H1 (cell line): Measurements from ENCODE around the gene TSHZ2. TPM values are rescaled to one million over a fixed set of nuclear protein-coding genes. Genes with fewer than 3 reads are reported as not detected.

ENCODE experiments used
- CTCF ChIA-PET: fragments of 300-600 bp; sonication (Branson Sonifier 250); formaldehyde crosslinking; loops from one replicate; lab custom pipeline; 2021; ENCODE audit not compliant: partially characterized antibody; lab: Charles Lee
- POLR2A ChIA-PET: fragments of 300-600 bp; sonication (Branson Sonifier 250); formaldehyde crosslinking; loops from one replicate; lab custom pipeline; 2021; ENCODE audit warnings: inconsistent platforms; ENCODE audit not compliant: partially characterized antibody; lab: Charles Lee
- DNase-seq, 2 experiments: peaks; one replicate each; pipeline versions ENCODE4 v3.0.0 to v3.0.0-alpha.2; 2010 to 2022; ENCODE audit warnings: low spot score in 2 of 2, low read depth in 1 of 2, mixed read lengths in 1 of 2
- FAIRE-seq: peaks from 2 replicates; lab custom pipeline; 2011; peaks lifted over from hg19 to GRCh38; lab: Jason Lieb, UNC
- H2AFZ ChIP-seq: 2 replicates; pipeline ENCODE4 v1.8.1; 2012; ENCODE audit warnings: low read length, inconsistent platforms
- H2AK5ac ChIP-seq: 2 replicates; pipeline ENCODE4 v1.6.1; 2013; ENCODE audit warnings: low read depth, low read length
- H2BK120ac ChIP-seq: replicated peaks from 2 replicates; pipeline ENCODE3; 2013; ENCODE audit warnings: low read depth, low read length, inconsistent platforms
- H2BK12ac ChIP-seq: 2 replicates; pipeline ENCODE4 v1.6.1; 2013; ENCODE audit warnings: low read depth, low read length
- H2BK15ac ChIP-seq: 2 replicates; pipeline ENCODE4 v1.6.1; 2013; ENCODE audit warnings: low read length
- H2BK20ac ChIP-seq: 2 replicates; pipeline ENCODE4 v1.6.1; 2013; ENCODE audit warnings: low read length
- H2BK5ac ChIP-seq: 2 replicates; pipeline ENCODE4 v1.6.1; 2013; ENCODE audit warnings: low read depth, low read length
- H3K14ac ChIP-seq: 2 replicates; pipeline ENCODE4 v1.6.1; 2013; ENCODE audit warnings: inconsistent platforms; ENCODE audit not compliant: insufficient read length
- H3K18ac ChIP-seq: 2 replicates; pipeline ENCODE4 v1.6.1; 2013; ENCODE audit warnings: low read length; ENCODE audit errors: extremely low read depth
- H3K23ac ChIP-seq: 2 replicates; pipeline ENCODE4 v1.6.1; 2013; ENCODE audit warnings: inconsistent platforms; ENCODE audit not compliant: insufficient read length
- H3K23me2 ChIP-seq: 2 replicates; pipeline ENCODE4 v1.6.1; 2013; ENCODE audit warnings: low read depth, low read length
- H3K27ac ChIP-seq: 2 replicates; pipeline ENCODE4 v1.6.1; 2011; ENCODE audit warnings: low read depth, low read length, inconsistent platforms
- H3K27me3 ChIP-seq, 4 experiments: replicated peaks in 1 of 4; 1 replicate in 1 of 4; 2 replicates in 3 of 4; pipeline versions ENCODE4 v1.6.1 to v1.8.1; 2011 to 2013; ENCODE audit warnings: low read length in 3 of 4, mild to moderate bottlenecking in 3 of 4, inconsistent platforms in 2 of 4, mixed read lengths in 2 of 4, moderate library complexity in 1 of 4; ENCODE audit not compliant: control insufficient read depth in 3 of 4, insufficient read depth in 3 of 4; ENCODE audit errors: extremely low read depth in 1 of 4
- H3K36me3 ChIP-seq, 4 experiments: 2 replicates each; pipeline versions ENCODE4 v1.6.1 to v1.8.1; 2011 to 2013; ENCODE audit warnings: mild to moderate bottlenecking in 4 of 4, low read length in 3 of 4, moderate library complexity in 2 of 4, control low read depth in 1 of 4, inconsistent platforms in 1 of 4; ENCODE audit not compliant: insufficient read depth in 4 of 4, control insufficient read depth in 2 of 4
- H3K4ac ChIP-seq: replicated peaks from 2 replicates; pipeline ENCODE3; 2013; ENCODE audit warnings: low read length, low read depth, mixed read lengths, inconsistent platforms; ENCODE audit not compliant: insufficient read length
- H3K4me1 ChIP-seq, 4 experiments: replicated peaks in 1 of 4; 1 replicate in 1 of 4; 2 replicates in 3 of 4; pipeline versions ENCODE4 v1.6.1 to v1.8.1; 2011 to 2013; ENCODE audit warnings: low read length in 3 of 4, inconsistent platforms in 2 of 4, mixed read lengths in 1 of 4; ENCODE audit not compliant: insufficient read depth in 4 of 4, control insufficient read depth in 3 of 4
- H3K4me2 ChIP-seq, 2 experiments: 2 replicates each; pipeline versions ENCODE4 v1.6.1 to v1.8.1; 2011 to 2013; ENCODE audit warnings: low read depth in 2 of 2, low read length in 2 of 2, control low read depth in 1 of 2, inconsistent platforms in 1 of 2, mild to moderate bottlenecking in 1 of 2; ENCODE audit not compliant: insufficient read depth in 1 of 2
- H3K4me3 ChIP-seq, 4 experiments: fragments of 200-600, 300-600 bp in 1 of 4; sonication (generic), shearing (Covaris generic), sonication (Bioruptor Twin) in 1 of 4; 2 replicates each; pipeline versions ENCODE4 v1.5.1 to v1.8.1; 2011 to 2016; ENCODE audit warnings: low read length in 4 of 4, low read depth in 3 of 4, control low read depth in 2 of 4, inconsistent platforms in 2 of 4, mild to moderate bottlenecking in 2 of 4, mixed read lengths in 1 of 4, moderate library complexity in 1 of 4; ENCODE audit not compliant: insufficient read depth in 2 of 4; ENCODE audit errors: extremely low read depth in 1 of 4
- H3K56ac ChIP-seq: replicated peaks from 2 replicates; pipeline ENCODE3; 2013; ENCODE audit warnings: low read depth, mild to moderate bottlenecking, mixed read lengths, low read length, inconsistent platforms; ENCODE audit not compliant: insufficient read length
- H3K79me1 ChIP-seq: 2 replicates; pipeline ENCODE4 v1.6.1; 2013; ENCODE audit warnings: low read depth, low read length, control low read depth
- H3K79me2 ChIP-seq, 2 experiments: 2 replicates each; pipeline versions ENCODE4 v1.6.1 to v1.8.1; 2012 to 2013; ENCODE audit warnings: low read length in 2 of 2, mild to moderate bottlenecking in 2 of 2, inconsistent platforms in 1 of 2; ENCODE audit not compliant: insufficient read depth in 2 of 2, control insufficient read depth in 1 of 2
- H3K9ac ChIP-seq, 4 experiments: replicated peaks in 1 of 4; 1 replicate in 1 of 4; 2 replicates in 3 of 4; pipeline versions ENCODE4 v1.6.1 to v1.8.1; 2011 to 2013; ENCODE audit warnings: low read depth in 3 of 4, low read length in 3 of 4, control low read depth in 2 of 4, mild to moderate bottlenecking in 2 of 4, moderate library complexity in 2 of 4, inconsistent platforms in 1 of 4; ENCODE audit errors: extremely low read depth in 1 of 4
- H3K9me3 ChIP-seq, 2 experiments: 2 replicates each; pipeline versions ENCODE4 v1.6.1 to v1.8.1; 2012 to 2013; ENCODE audit warnings: mild to moderate bottlenecking in 2 of 2, moderate library complexity in 2 of 2, control low read depth in 1 of 2, inconsistent platforms in 1 of 2, low read depth in 1 of 2, low read length in 1 of 2, mixed read lengths in 1 of 2; ENCODE audit not compliant: insufficient read depth in 2 of 2
- H4K20me1 ChIP-seq, 2 experiments: replicated peaks in 1 of 2; 2 replicates each; pipeline versions ENCODE3 to v1.8.1; 2011 to 2013; ENCODE audit warnings: inconsistent platforms in 2 of 2, low read length in 2 of 2, mild to moderate bottlenecking in 1 of 2; ENCODE audit not compliant: insufficient read depth in 2 of 2, control insufficient read depth in 1 of 2
- H4K5ac ChIP-seq: 2 replicates; pipeline ENCODE4 v1.6.1; 2013; ENCODE audit warnings: low read length, low read depth, mixed read lengths, inconsistent platforms; ENCODE audit not compliant: insufficient read length
- H4K8ac ChIP-seq: 2 replicates; pipeline ENCODE4 v1.8.0; 2013; ENCODE audit warnings: mild to moderate bottlenecking, moderate library complexity, low read length, inconsistent platforms; ENCODE audit not compliant: insufficient read depth; ENCODE audit errors: extremely low read depth
- H4K91ac ChIP-seq: replicated peaks from 2 replicates; pipeline ENCODE3; 2013; ENCODE audit warnings: low read length, mixed read lengths, inconsistent platforms; ENCODE audit not compliant: insufficient read length
- FOSL1 ChIP-seq: IDR thresholded peaks from 2 replicates; pipeline ENCODE4 v1.6.1; 2011; ENCODE audit warnings: mild to moderate bottlenecking, low read depth, low read length, moderate library complexity; ENCODE audit not compliant: insufficient read depth
- NRF1 ChIP-seq: IDR thresholded peaks from 2 replicates; pipeline ENCODE4 v1.6.1; 2011; ENCODE audit warnings: mild to moderate bottlenecking, low read depth, low read length, improper control_type of control experiment
- POU5F1 ChIP-seq: IDR thresholded peaks from 2 replicates; pipeline ENCODE4 v1.6.1; 2011; ENCODE audit warnings: low read depth, mild to moderate bottlenecking, low read length, moderate library complexity
- RXRA ChIP-seq: IDR thresholded peaks from 2 replicates; pipeline ENCODE4 v1.6.1; 2011; ENCODE audit warnings: low read depth, mild to moderate bottlenecking, low read length, moderate library complexity; ENCODE audit not compliant: insufficient read depth
- TAF7 ChIP-seq: optimal IDR thresholded peaks from 2 replicates; pipeline ENCODE3; 2011; ENCODE audit warnings: low read depth, mild to moderate bottlenecking, inconsistent platforms, low read length, moderate library complexity, borderline replicate concordance
- WGBS, 2 experiments: shearing (Covaris generic) in 1 of 2; methylation state at CpG; one replicate each; pipeline versions ENCODE4 v1.1.6 to v1.1.7; 2013 to 2015; ENCODE audit warnings: low lambda C conversion rate in 2 of 2, mixed read lengths in 2 of 2, inconsistent platforms in 1 of 2, low coverage in 1 of 2, missing lambda C conversion rate in 1 of 2; ENCODE audit not compliant: insufficient replicate concordance in 2 of 2, insufficient coverage in 1 of 2, insufficient read length in 1 of 2; ENCODE audit errors: extremely low coverage in 1 of 2, missing lambda C conversion rate in 1 of 2; 5-methylcytosine and 5-hydroxymethylcytosine counted together
- polyA plus RNA-seq, 7 experiments: library from polyadenylated mRNA; depleted of rRNA in 3 of 7; stranded (reverse) in 5 of 7; unstranded in 2 of 7; fragments of >200 nt in 5 of 7; fragments of 200-250 nt in 2 of 7; gene quantifications; 1 replicate in 5 of 7; 2 replicates in 1 of 7; 4 replicates in 1 of 7; pipeline versions ENCODE4 v1.2.1 to v1.2.3, GENCODE V29; 2011 to 2013; ENCODE audit warnings: missing spikeins in 2 of 7, mixed read lengths in 2 of 7
- total RNA-seq: library from RNA; stranded (reverse); fragmentation: NEBNext Ultra II Directional; extraction: Animal tissue kit (Norgen Biotek cat#: 25700); gene quantifications from 2 replicates; pipeline ENCODE4 v1.2.1, GENCODE V29; 2021

TSHZ2 gene
- total and polyA plus RNA-seq, 2 of the 8 experiments (the other 6 are each of a cell fraction or from before 2014, with no cell fraction given) = 0.14 to 0.30 TPM

- Histone ChIP-seq H4K5ac (no peak overlapping the region), H3K23ac (no peak overlapping the region), H2AK5ac (no peak overlapping the region), H3K23me2 (no peaks in the 10 kb centered on the region; the same call in 1 of the 2 replicates), H2BK120ac (no peak overlapping the region), H3K4ac (no peak overlapping the region), H3K36me3 (no peaks in the 10 kb centered on the region), H3K9me3 (no peaks in the 10 kb centered on the region), H2BK20ac (no peak overlapping the region), H3K56ac (no peak overlapping the region), H3K79me1 (no peaks in the 10 kb centered on the region), H3K79me2 (no peaks in the 10 kb centered on the region), H3K27me3 (no peaks in the 10 kb centered on the region), H3K27ac (no peak overlapping the region), H3K18ac (no peak overlapping the region), H4K20me1 (no peaks in the 10 kb centered on the region), H3K4me3 (no peak overlapping the region), H3K9ac (no peak overlapping the region), H3K4me1 (peaks cover 0 to 5% (median 0%) of the 10 kb centered on the region in 4 experiments; a peak in 2 of 7 replicates), H2AFZ (no peak overlapping the region), H3K4me2 (no peak overlapping the region), H2BK15ac (no peak overlapping the region), H2BK12ac (no peak overlapping the region), H4K8ac (no peak overlapping the region), H4K91ac (no peak overlapping the region), H2BK5ac (no peak overlapping the region), H3K14ac (no peak overlapping the region)
- POLR2A ChIA-PET = no interaction called here
- WGBS, 2 experiments = 74% methylated on average over 7 of the region's 7 CpGs; no CpG with 5 or more reads in 1 of the 2 experiments
- CTCF ChIA-PET = interaction anchor here (1.0 to 1.6 kb wide), 3 partner anchors 9 to 173 kb away, joined by 3 to 4 read pairs (median 3); no protein-coding TSS in a partner anchor
- no peak for DNase-seq
- TF ChIP-seq TAF7 (no peak), FOSL1 (no peak), NRF1 (no peak), RXRA (no peak), POU5F1 (no peak)
- FAIRE-seq = no peak
Observed at GRCh38 chr20:53226826-53227225, 254.7 kb downstream of the TSHZ2 start.
